Common myeloid progenitor, CD34-positive (primary cell): ENCODE measurements around the gene ERBB4.

Experiments
- CTCF ChIA-PET: fragments of 350-600 bp; sonication (Branson Sonifier 250); formaldehyde crosslinking; loops from one replicate; lab custom pipeline; 2021; ENCODE audit warnings: antibody characterized with exemption; lab: Charles Lee
- POLR2A ChIA-PET: fragments of 350-600 bp; sonication (Branson Sonifier 250); formaldehyde crosslinking; loops from one replicate; lab custom pipeline; 2021; ENCODE audit warnings: antibody characterized with exemption; lab: Charles Lee
- DNase-seq, 3 donors: peaks; one replicate each; pipeline versions ENCODE4 v3.0.0 to v3.0.0-alpha.2; 2013
- H3K27ac ChIP-seq, 2 experiments: 1 replicate in 1 of 2; 2 replicates in 1 of 2; pipeline ENCODE4 v1.7.0; 2013; ENCODE audit warnings: inconsistent platforms in 2 of 2, low read length in 2 of 2, mild to moderate bottlenecking in 2 of 2, low read depth in 1 of 2, moderate library complexity in 1 of 2; ENCODE audit not compliant: severe bottlenecking in 2 of 2, insufficient read depth in 1 of 2, poor library complexity in 1 of 2
- H3K27me3 ChIP-seq, 5 experiments: replicated peaks in 2 of 5; 1 replicate in 3 of 5; 2 replicates in 2 of 5; pipeline versions ENCODE4 v1.6.1 to v1.7.0; 2013; ENCODE audit warnings: low read length in 4 of 5, mild to moderate bottlenecking in 2 of 5, moderate library complexity in 2 of 5, inconsistent platforms in 1 of 5; ENCODE audit not compliant: insufficient read depth in 5 of 5, control insufficient read depth in 4 of 5
- H3K36me3 ChIP-seq, 4 experiments: 1 replicate in 2 of 4; 2 replicates in 2 of 4; pipeline versions ENCODE4 v1.6.1 to v1.7.0; 2013; ENCODE audit warnings: low read length in 3 of 4, control low read depth in 1 of 4, mild to moderate bottlenecking in 1 of 4; ENCODE audit not compliant: control insufficient read depth in 4 of 4, insufficient read depth in 4 of 4
- H3K4me1 ChIP-seq, 4 experiments: 1 replicate in 3 of 4; 2 replicates in 1 of 4; pipeline versions ENCODE4 v1.6.1 to v1.7.1; 2013; ENCODE audit warnings: low read length in 3 of 4, mild to moderate bottlenecking in 3 of 4, control low read depth in 1 of 4, inconsistent platforms in 1 of 4, moderate library complexity in 1 of 4; ENCODE audit not compliant: control insufficient read depth in 4 of 4, insufficient read depth in 4 of 4; ENCODE audit errors: control extremely low read depth in 1 of 4
- H3K4me3 ChIP-seq, 7 experiments: 1 replicate in 4 of 7; 2 replicates in 3 of 7; pipeline versions ENCODE4 v1.5.1 to v1.7.0; 2013; ENCODE audit warnings: mild to moderate bottlenecking in 7 of 7, low read length in 6 of 7, moderate library complexity in 6 of 7, inconsistent platforms in 2 of 7, low read depth in 2 of 7, control low read depth in 1 of 7; ENCODE audit not compliant: insufficient read depth in 4 of 7, control insufficient read depth in 1 of 7; ENCODE audit errors: extremely low read depth in 1 of 7
- H3K9me3 ChIP-seq, 5 experiments: 1 replicate in 4 of 5; 2 replicates in 1 of 5; pipeline versions ENCODE4 v1.6.1 to v1.7.1; 2013; ENCODE audit warnings: low read length in 4 of 5, mild to moderate bottlenecking in 2 of 5, inconsistent platforms in 1 of 5, low read depth in 1 of 5, moderate library complexity in 1 of 5; ENCODE audit not compliant: control insufficient read depth in 4 of 5, insufficient read depth in 2 of 5; ENCODE audit errors: control extremely low read depth in 1 of 5
- WGBS: methylation state at CpG from one replicate; pipeline ENCODE4 v1.1.5; 2013; ENCODE audit not compliant: insufficient coverage; 5-methylcytosine and 5-hydroxymethylcytosine counted together

ERBB4 gene

GRCh38 chr2:211429256-211429920, 1109.2 kb downstream of the ERBB4 start:
- no CpG with 5 or more reads among the region's 3 CpGs for WGBS
- DNase-seq = no peak

DNA sequence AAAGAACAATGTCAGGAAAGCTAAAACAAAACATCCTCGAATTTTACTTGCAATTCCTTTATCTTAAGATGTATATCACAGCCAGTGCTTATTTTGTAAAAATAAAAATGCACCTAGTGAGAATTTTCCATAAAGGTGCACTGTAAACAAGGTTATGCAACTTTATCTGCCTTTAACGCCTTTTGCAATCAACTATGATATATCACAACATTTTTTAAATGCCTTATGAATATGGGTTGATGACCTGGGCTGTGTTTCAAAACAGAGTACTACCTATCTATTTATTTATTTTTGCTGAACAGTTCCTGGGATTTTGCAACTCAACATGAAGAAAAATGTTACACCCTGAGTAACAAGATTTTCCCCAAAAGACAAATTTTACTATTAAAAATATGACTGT, 1112.4 kb downstream of the ERBB4 start:
- Histone ChIP-seq H3K9me3 (no peaks in the 10 kb centered on the region), H3K36me3 (no peaks in the 10 kb centered on the region), H3K4me1 (no peaks in the 10 kb centered on the region), H3K4me3 (no peak overlapping the region), H3K27ac (no peak overlapping the region), H3K27me3 (no peaks in the 10 kb centered on the region)
- ChIA-PET CTCF (interaction anchor here (1.3 kb wide), 1 partner anchor 28 kb away, joined by 3 read pairs; no protein-coding TSS in a partner anchor), POLR2A (no interaction called here)
- no CpG with 5 or more reads among the region's 2 CpGs for WGBS
- no peak for DNase-seq

More at GRCh38 chr2:211429256-211429920, 1109.2 kb downstream of the ERBB4 start:
- H3K27ac ChIP-seq = no peak overlapping the region
- no peaks in the 10 kb centered on the region for H3K27me3 ChIP-seq
- no peaks in the 10 kb centered on the region for H3K9me3 ChIP-seq
- H3K4me3 ChIP-seq = no peak overlapping the region
- no peaks in the 10 kb centered on the region for H3K36me3 ChIP-seq
- ChIA-PET POLR2A (no interaction called here), CTCF (interaction anchor here (2.4 kb wide), 1 partner anchor 8 kb away, joined by 5 read pairs; no protein-coding TSS in a partner anchor)
- no peaks in the 10 kb centered on the region for H3K4me1 ChIP-seq

- no peak overlapping the region for H3K27ac ChIP-seq
- no peaks in the 10 kb centered on the region for H3K36me3 ChIP-seq
- no peak for DNase-seq
- 71% methylated on average over 1 of the region's 2 CpGs for WGBS
- H3K27me3 ChIP-seq = no peaks in the 10 kb centered on the region
- no peak overlapping the region for H3K4me3 ChIP-seq
- CTCF ChIA-PET = interaction anchor here (1.8 kb wide), 1 partner anchor 32 kb away, joined by 3 read pairs; no protein-coding TSS in a partner anchor
- POLR2A ChIA-PET = no interaction called here
- no peaks in the 10 kb centered on the region for H3K4me1 ChIP-seq
- H3K9me3 ChIP-seq = no peaks in the 10 kb centered on the region
Observed at GRCh38 chr2:211423018-211423417, 1115.6 kb downstream of the ERBB4 start.

GRCh38 chr2:211417544-211417943, 1121.1 kb downstream of the ERBB4 start:
- H3K27ac ChIP-seq = no peak overlapping the region
- ChIA-PET CTCF (no interaction called here), POLR2A (no interaction called here)
- H3K27me3 ChIP-seq = no peaks in the 10 kb centered on the region
- DNase-seq = no peak
- H3K36me3 ChIP-seq = no peaks in the 10 kb centered on the region
- no peaks in the 10 kb centered on the region for H3K4me1 ChIP-seq
- no peak overlapping the region for H3K4me3 ChIP-seq
- no peaks in the 10 kb centered on the region for H3K9me3 ChIP-seq

- Histone ChIP-seq H3K4me3 (no peak overlapping the region), H3K9me3 (no peaks in the 10 kb centered on the region), H3K27me3 (no peaks in the 10 kb centered on the region), H3K4me1 (no peaks in the 10 kb centered on the region), H3K36me3 (no peaks in the 10 kb centered on the region), H3K27ac (no peak overlapping the region)
- ChIA-PET CTCF (no interaction called here), POLR2A (no interaction called here)
- no CpG with 5 or more reads among the region's 2 CpGs for WGBS
- no peak for DNase-seq
Observed at GRCh38 chr2:211416373-211416772, 1122.2 kb downstream of the ERBB4 start.

- 88% methylated on average over 6 of the region's 7 CpGs for WGBS
- POLR2A ChIA-PET = no interaction called here
Observed at GRCh38 chr2:211413746-211414145, 1124.9 kb downstream of the ERBB4 start.

GRCh38 chr2:211408483-211408891, 1130.1 kb downstream of the ERBB4 start:
- Histone ChIP-seq H3K4me3 (no peak overlapping the region), H3K36me3 (no peaks in the 10 kb centered on the region), H3K27me3 (peaks cover 0 to 2% (median 0%) of the 10 kb centered on the region in 5 experiments), H3K27ac (no peak overlapping the region), H3K4me1 (no peaks in the 10 kb centered on the region), H3K9me3 (no peaks in the 10 kb centered on the region)
- 90% methylated on average over 3 of the region's 4 CpGs for WGBS
- ChIA-PET POLR2A (no interaction called here), CTCF (no interaction called here)
- no peak for DNase-seq

More at GRCh38 chr2:211413746-211414145, 1124.9 kb downstream of the ERBB4 start:
- H3K4me1 ChIP-seq = no peaks in the 10 kb centered on the region
- H3K4me3 ChIP-seq = no peak overlapping the region
- no peaks in the 10 kb centered on the region for H3K9me3 ChIP-seq
- no peak for DNase-seq
- H3K27me3 ChIP-seq = peaks cover 0 to 2% (median 0%) of the 10 kb centered on the region in 5 experiments
- CTCF ChIA-PET = no interaction called here
- H3K27ac ChIP-seq = no peak overlapping the region
- H3K36me3 ChIP-seq = no peaks in the 10 kb centered on the region
